Stimulated activated CD8-positive, alpha-beta memory T cell treated with anti-CD3 and anti-CD28 coated beads, Interleukin-15, amount 100 ng/mL, for 48 hours (primary cell): ENCODE data around the gene FRMD4B.

Experiments
- DNase-seq, 2 donors: peaks; one replicate each; pipeline ENCODE4 v3.0.0-alpha.2; 2020; ENCODE audit warnings: low read depth in 2 of 2

FRMD4B gene

GRCh38 chr3:69405067-69405466, 19.2 kb upstream of the FRMD4B start:
- DNase-seq: no peak

DNA sequence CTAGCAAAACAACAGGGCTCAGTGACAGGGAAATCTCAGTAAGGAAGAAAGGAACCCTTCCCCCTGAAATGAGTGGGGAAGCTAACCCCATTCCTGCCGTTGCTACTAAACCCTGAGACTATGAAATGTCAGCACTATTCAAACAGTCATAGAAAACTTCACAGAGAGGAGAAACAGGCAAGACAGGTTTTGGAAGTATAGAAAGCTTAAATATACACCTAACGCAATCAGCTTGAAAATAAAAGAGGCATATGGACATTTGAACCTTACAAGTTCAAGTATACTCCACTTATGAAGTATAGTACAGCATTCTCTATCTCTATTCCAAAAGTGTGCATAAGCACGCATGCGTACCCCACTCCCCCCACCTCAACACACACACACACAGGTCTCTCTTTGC, 17.6 kb upstream of the FRMD4B start:
- no peak for DNase-seq

DNA sequence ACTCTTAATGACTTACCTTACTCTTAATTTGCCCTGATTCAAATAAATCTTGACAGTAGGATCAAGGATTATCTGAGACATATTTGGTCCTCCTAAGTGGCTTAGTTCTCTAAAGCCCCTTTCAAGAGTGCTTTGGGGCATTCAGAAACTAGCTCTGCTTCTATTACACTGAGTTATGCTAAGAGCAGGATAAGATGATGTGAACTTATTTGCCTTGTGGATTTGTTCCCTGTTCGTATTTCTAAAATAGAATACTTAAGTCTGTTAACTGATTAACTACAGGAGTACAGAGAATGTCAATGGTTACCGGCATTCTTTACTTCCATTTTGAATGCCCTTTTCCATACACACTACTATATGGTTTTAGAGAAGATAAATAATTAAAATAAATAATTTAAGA, 14.8 kb upstream of the FRMD4B start:
- no peak for DNase-seq

DNA sequence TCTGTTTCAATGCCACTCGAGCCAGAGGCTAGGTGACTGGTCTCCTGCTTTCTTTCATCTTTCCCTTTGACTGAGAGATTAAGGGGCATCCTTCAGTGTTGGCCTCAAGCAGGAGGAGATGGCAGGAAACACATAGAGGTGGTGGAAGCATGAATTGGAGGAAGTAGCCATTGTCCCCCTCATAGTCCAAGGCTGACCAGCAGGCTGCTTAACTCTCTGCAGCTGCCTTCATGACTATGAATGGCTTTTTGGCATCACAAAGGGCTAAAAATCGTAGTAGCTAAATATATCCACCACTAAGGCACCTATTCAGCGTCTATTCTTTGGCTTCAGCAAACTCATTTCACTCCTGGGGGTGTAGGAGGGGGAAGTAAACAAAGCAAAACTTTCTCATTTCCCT, 7.0 kb upstream of the FRMD4B start:
- DNase-seq: no peak

DNA sequence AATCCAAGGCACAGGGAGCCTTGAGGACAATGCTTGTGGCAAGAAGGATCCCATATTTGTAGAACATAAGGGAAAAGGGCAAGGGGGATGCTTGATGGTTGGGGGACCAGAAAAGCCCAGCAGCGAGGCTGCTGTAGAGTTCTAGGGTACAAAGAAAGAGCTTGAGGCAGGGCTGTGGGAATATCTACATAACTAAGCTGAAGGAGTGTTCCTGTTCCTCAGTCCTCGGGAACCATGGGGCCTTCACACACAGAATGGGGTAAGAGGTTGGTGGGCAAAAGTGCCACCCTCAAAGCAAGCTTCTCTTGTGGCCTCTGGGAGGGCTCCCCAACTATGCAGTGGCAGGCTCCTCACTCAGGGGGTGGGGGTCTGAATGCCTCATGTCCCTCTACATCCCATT, 6.5 kb upstream of the FRMD4B start:
- DNase-seq: no peak

GRCh38 chr3:69391554-69391953, 5.7 kb upstream of the FRMD4B start:
- no peak for DNase-seq

DNA sequence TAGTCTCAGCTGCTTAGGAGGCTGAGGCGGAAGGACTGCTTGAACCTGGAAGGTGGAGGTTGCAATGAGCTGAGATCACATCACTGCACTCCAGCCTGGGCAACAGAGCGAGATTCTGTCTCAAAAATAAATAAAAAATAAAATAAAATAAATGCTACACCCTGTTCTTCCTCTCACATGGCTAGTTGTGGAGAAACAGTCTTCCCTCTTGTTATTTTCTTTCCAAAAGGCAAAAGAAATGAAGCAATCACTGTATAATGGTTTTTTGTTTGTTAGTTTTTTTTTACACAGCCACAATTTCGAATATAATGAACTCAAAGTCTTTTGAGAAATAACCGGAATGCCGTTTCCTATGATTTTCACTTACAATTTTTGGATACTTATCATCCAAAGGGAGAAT, 4.9 kb upstream of the FRMD4B start:
- no peak for DNase-seq

DNA sequence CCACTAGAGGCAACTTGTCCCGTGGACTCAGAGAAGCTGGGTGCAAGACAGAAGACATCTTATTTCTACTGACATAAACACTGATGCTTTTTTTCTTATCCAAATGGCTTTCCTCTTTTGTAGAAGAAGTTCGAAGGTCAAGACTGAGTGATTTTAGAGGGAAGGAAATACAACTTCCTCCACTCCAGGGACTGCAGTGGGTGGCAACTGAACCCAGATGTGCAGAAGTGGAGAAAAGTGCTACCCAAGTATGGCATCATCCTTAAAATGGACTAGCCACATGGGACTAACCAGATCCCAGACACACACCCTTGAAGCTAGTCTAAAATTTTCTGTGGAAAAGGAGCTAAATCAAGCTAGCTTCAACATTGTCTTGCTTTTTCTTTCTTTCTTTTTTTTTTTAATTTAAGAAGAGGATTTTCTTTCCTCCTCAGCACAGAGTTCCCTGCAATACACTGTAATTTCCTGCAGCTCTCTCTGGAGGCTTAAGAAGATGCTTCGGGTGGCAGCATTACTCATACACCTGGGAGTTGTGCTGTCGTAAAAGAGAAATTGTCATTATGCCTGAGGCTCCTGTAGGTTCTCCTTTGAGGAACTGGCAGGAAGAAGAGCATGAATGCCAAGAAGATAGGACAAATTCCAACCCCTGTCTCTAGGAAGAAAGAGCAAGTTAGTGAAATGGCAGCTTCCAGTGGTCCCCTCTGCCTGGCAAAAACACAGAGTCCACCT, 3.8 kb upstream of the FRMD4B start:
- no peak for DNase-seq

DNA sequence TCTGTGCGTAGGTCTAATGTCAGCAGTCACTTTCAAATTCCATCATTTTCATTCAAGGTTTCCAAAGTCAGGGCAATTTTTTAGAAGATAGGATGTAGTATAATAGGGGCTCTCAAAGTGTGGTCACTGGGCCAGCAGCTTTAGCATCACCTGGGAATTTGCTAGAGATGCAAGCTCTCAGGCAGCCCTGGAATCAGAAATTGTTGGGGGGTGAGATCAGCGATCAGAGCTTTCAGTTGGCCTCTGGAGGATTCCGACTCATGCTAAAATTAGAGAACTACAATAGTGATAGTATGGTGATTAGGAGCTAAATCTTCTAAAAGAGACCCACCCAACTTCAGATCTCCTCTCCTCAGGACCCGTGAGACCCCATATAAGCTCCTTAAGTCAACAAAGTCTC, 2.4 kb upstream of the FRMD4B start:
- DNase-seq: no peak

DNA sequence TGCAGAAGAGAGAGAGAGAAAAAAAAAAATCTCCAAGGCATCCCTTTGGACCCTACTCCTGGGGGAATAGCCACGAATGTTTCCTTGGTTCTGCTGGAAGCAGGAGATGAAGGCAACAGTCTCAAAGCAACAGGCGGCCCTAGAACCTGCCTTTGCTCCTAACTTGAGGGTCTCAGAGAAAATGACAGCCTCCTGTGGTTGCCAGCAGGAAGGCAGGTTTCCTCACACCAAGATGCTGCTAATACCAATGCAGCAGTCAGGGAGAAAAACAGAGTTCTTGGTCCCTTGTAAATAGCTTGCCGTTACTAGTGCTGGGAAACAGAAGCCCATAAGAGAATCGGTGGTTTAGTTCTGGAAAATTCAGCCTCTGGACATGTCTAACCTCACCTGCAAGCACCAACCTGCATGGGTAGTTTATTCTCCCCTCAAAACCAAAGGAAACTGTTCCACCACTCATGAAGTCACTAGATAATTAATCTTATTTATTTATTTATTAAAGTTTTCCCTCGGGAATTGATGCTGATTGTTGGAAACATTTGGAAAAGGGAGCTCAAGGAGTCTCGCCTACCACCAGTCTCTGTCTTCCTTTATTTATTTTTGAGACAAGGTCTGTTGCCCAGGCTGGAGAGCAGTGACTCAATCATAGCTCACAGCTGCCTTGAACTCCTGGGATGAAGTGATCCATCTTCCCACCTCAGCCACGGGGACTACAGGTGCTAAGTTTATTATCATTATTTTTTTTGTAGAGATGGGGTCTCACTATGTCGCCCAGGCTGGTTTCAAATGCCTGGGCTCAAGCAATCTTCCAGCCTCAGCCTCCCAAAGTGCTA, 883 bp upstream of the FRMD4B start:
- no peak for DNase-seq

DNA sequence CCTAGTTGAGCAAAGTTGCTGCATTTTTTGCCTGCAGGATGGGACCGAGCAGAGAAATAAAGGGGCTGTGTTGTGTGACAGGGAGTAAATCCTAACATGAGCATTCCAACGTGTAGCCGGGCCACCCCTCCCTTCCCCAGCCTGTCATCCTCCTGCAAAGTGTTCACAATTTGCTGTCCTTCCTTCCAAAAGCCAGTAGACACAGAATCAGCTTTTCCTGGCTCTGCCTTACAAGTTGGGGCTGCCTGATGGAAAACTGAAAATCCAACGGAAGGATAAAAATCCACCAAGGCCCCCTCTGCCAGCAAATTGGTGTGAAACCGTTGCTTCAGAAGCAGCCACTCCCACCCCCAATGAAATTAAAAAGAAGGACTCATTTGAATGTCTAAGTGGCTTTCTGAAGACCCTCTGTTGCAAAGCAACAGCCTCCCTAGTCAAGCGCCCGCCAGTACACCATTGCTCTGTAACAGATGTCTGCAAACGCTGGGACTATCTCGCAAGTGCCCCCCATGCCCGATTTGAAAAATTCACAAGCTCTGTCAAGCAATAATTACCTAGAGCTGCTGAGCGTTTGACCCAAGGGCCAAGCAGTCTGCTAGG, 665 bp downstream of the FRMD4B start:
- no peak for DNase-seq

- no peak for DNase-seq
Measured at GRCh38 chr3:69384326-69384725, 1.6 kb downstream of the FRMD4B start.

DNA sequence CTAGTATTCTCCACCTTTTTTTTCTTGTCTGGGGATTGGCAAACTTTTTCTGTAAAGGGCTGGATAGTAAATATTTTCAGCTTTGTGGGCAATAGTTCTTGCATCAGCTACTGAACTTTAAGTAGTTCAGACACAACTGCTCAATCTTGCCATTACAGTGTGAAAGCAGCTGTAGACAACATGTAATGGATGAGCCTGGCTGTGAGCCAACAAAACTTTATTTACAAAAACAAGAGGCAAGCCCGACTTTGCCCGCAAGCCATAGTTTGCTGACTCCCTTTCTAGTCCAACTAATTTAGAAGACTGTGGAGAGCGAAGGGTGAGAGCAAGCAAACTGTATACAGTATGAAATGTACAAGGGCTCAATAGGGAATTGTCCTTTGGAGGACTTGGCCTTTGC, 6.2 kb downstream of the FRMD4B start:
- no peak for DNase-seq

- no peak for DNase-seq
Measured at GRCh38 chr3:69378112-69378802, 7.6 kb downstream of the FRMD4B start.

- no peak for DNase-seq
Measured at GRCh38 chr3:69377262-69377661, 8.6 kb downstream of the FRMD4B start.

DNA sequence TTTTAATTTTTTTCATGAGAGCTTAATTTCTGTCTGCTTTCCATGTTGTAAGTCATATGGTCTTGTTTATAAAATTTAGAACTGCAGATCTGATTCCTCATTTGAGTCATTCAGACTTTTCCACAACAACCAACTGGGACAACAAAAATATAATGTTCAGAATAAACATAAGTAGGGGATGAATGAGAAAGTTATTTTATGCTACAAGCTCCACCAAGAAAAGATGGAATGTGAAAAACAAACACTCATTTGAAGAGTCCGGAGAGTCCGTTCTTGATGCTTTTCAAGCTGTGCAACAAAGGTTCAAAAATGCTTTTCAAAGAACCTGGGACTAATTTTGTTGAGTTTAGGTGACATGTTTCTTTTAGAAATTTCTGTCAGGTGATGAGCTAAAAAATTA, 9.2 kb downstream of the FRMD4B start:
- DNase-seq: no peak

DNA sequence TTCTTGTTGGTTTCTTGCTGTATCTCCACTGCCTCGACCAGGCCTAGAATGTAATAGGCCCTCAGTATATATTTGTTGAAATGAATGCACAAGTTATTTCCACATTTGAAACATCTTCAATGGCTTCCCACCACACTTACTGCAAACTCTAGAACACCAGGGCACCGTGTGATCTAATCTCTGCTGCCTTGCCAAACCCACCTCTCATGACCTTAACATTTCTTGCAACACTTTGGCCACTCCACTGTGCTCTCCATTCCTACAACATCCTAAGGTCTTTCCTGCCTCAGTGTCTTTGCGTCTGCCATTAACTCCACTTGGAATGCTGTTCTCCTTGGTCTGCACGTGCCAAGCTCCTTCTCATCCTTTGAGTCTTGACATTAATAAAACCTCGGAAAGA, 14.1 kb downstream of the FRMD4B start:
- no peak for DNase-seq

GRCh38 chr3:69370901-69371301, 15.0 kb downstream of the FRMD4B start:
- no peak for DNase-seq

GRCh38 chr3:69370156-69370883, 15.6 kb downstream of the FRMD4B start:
- DNase-seq: no peak

- DNase-seq: peak in 1 of 2 donors; percentile 7
Measured at GRCh38 chr3:69368129-69368741, 17.7 kb downstream of the FRMD4B start.

GRCh38 chr3:69367586-69367985, 18.3 kb downstream of the FRMD4B start:
- no peak for DNase-seq
